HG03066 (cell line): ENCODE data around the gene TULP3.

Experiments
- ATAC-seq: cut with Tn5 transposase; IDR thresholded peaks from one replicate; pipeline ENCODE4 v1.9.1; 2021; ENCODE audit warnings: low read depth; ENCODE audit not compliant: unreplicated experiment

The TULP3 gene

DNA sequence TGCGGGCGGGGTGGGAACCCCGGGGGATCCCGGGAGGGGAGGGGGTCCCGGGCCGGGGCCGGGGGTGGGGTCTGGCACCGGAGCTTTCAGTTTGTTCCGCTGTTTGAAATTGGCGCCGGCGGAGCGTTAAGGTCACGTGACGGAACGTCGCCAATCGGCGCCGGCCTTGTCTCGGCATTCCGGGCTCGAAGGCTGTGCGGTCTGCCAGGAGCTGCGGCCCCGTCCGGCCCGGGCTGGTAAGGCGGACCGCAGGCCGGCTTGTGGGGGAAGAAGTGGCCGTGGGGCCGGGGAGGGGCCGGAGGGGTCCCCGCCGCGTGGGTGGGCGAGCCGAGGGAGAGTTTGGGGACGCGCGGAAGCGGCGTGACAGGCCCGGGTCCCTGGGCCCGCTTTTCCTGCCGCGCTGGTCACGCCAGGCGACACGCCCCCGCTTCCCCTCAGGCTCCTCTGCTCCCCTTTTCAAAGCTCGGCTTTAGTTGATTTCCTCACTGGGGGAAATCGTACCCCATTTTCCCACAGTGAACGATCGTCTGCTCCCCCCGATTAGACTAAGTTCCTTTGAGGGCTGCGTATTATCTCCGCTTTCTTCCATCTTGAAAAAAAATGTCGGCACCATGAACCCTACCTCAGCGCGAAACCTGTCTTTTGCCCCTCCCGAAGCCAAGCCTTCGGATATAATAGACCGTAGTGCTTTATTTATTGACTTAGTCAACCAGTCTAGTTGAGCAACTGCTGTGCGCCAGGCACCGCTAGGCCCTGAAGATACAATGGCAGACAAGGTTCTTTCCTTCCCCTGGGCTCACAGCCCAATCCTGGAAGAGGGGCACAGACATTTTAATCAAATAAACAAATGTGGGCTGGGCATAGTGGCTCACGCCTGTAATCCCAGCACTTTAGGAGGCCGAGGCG, 13.4 kb upstream of the TULP3 start, which contains the start of the genes FOXM1 and RHNO1:
TSS of gene FOXM1 (minus strand) at position 128 of the 906 bp plus-strand sequence. CDS start 2,696 bp downstream, outside the sequence.
TSS of gene RHNO1 (plus strand) at position 177 of the 906 bp plus-strand sequence. CDS start 8,144 bp downstream, outside the sequence.
- ATAC-seq, result peak; percentile 66

DNA sequence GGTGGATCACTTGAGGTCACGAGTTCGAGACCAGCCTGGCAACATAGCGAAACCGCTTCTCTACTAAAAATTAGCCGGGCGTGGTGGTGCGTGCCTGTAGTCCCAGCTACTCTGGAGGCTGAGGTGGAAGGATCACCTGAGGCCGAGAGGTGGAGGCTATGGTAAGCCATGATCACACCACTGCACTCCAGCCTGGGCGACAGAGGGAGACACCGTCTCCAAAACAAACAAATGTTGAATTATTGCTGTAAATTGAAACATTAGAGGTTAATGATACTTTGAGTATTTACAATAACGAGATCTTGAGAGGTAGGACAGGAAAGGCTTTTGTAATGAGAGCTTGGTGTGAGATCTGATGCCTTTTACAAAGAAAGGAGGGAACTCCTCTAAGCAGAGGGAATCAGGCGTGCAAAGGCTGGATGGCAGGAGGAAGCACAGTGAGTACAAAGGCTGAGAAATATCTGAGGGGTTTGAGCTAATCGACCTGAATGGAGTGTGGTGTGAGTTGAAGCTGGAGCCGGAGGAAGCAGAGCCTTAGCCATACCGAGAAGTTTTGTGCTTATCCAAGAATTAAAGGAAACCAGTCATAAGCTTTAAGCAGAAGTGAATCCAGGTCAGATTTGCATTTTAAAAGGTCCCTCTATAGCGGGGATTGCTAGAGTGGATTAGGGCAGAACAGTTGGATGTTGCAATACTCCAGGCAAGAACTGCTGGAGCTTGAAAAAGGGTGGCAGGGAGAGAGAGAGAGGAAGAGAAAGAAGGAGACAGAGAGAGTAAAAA, 12.5 kb upstream of the TULP3 start:
- peak; percentile 11 for ATAC-seq

DNA sequence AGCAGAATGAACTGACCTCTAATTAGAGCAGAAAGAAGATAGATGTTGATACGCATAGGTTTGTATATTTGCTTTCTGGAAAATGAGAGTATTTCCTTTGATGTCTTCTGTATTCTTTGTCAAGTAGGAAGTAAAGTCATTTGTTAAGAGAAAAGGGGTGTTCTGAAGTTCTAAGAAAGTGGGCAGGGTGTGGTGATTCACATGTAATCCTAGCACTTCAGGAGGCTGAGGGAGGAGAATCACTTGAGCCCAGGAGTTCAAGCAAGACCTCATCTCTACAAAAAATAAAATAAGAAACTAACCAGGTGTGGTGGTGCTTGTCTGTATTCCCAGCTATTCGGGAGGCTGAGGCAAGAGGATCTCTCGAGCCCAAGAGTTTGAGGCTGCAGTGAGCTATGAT, 10.8 kb upstream of the TULP3 start:
- ATAC-seq, result no peak

- no peak for ATAC-seq
Observed at GRCh38 chr12:2884810-2885209, 5.9 kb upstream of the TULP3 start.

GRCh38 chr12:2886768-2887450, 3.8 kb upstream of the TULP3 start:
- ATAC-seq, result no peak

DNA sequence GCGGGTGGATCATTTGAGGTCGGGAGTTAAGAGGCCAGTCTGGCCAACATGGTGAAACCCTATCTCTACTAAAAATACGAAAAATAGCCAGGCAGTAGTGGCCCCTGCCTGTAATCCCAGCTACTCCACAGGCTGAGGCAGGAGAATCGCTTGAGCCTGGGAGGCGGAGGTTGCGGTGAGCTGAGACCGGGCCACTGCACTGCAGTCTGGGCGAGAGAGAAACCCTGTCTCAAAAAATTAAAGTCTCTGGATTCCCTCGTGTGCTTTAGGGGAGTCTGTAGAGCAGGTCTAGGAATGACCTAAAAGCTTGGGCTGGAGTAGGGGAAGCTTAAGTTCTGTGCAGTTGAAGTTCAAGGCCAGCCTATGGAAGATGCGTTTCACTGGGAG, 697 bp upstream of the TULP3 start:
- ATAC-seq, result no peak

DNA sequence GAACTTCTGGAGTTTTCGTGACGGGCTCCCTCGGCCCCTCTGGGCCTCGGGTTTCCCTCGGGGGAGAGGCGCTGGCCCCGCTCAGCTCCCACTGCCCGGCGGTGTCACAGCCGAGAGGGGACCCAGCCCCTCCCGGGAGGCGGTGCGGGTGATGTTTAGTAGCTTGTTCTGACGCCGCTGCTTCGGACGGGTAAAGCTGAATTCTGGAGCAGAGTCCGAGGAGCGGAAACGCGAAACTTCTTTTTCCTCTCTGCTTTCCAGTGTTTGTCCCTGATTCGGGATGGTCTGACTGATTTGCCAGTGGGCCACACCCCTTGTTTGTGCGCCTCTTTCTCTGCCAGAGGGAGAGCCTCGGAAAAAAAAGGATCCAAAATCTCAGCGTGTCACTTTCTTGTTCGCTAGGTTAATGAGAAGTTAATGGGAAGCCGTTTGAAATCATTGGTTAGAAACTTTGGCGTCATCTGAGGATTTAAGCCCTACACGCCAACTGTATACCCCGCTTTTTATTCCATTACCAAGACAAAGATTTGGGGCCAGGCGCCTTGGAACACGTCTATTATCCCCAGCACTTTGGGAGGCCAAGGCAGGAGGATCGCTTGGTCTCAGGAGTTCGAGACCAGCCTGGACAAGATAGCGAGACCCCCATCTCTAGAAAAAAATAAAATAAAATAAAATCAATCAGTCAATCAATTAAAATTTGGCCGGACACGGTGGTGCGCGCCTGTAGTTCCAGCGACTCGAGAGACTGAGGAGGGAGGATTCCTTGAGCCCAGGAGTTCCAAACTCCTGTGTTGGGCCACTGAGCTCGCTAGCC, 756 bp downstream of the TULP3 start:
- ATAC-seq, result no peak

- ATAC-seq, result no peak
Observed at GRCh38 chr12:2892246-2892645, 1.6 kb downstream of the TULP3 start.

DNA sequence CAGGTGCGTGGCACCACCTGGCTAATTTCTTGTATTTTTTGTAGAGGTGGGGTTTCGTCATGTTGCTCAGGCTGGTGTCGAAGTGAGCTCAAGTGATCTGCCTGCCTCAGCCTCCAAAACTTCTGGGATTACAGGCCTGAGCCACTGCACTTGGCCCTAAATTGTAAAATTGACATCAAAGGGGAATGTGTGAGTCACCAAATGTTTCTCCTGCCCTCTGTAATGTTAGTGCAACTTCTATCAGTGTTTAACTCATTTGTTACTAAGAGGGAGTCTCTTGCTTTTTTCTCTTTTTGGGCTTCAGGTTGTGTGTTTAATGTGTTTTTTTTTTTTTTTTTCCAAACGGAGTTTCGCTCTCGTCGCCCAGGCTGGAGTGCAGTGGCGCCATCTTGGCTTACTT, 2.3 kb downstream of the TULP3 start:
- ATAC-seq, result no peak

DNA sequence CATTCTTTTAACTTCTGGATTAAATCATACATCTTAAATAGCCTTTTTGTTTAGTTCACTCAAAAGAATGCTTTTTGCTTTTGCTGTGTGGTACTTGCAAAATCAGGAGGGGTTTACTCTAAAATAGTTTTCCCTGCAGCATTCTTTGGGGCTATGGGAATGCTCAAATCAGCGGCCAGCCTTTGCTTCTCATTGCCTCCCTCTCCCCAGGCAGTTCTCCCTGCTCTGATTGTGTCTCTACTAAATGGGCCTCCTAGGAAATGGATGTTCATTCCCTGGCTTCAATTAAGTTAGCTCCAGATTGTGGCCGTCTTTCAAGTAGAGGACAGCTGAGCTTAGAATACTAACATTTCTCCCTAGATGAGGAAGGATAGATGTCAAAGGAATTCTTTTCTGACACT, 4.4 kb downstream of the TULP3 start:
- no peak for ATAC-seq

DNA sequence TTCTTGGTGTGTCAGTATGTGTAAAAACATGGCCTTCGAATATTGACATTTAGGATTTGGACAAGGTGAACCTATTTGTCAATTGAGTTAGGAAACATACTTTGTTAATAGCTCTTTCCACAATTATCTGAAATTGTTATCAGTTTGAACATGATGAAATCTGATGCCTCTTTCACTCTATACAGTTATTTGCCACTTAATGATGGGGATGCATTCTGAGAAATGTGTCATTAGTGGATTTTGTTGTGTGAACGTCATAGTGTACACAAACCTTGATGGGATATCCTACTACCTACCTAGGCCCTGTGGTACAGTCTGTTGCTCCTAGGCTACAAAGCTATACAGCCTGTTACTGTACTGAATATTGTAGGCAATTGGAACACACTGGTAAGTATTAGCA, 4.8 kb downstream of the TULP3 start:
- ATAC-seq, result no peak

- no peak for ATAC-seq
Observed at GRCh38 chr12:2897418-2897817, 6.7 kb downstream of the TULP3 start.

DNA sequence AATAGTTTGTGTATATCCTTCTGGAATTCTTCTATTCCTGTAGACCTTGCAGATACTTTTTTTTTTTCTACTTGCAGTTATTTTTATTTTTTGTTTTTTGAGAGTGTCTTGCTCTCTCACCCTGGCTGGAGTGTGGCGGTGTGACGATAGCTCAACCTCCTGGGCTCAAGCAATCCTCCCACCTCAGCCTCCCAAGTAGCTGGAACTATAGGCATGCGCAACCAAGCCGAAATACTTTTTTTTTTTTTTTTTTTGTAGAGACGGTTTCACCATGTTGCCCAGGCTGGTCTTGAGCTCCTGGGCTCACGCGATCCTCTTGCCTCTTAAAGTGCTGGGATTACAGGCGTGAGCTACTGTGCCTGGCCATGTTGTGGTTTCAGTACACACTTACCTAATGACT, 10.0 kb downstream of the TULP3 start:
- no peak for ATAC-seq

- no peak for ATAC-seq
Observed at GRCh38 chr12:2902272-2902880, 11.7 kb downstream of the TULP3 start.

DNA sequence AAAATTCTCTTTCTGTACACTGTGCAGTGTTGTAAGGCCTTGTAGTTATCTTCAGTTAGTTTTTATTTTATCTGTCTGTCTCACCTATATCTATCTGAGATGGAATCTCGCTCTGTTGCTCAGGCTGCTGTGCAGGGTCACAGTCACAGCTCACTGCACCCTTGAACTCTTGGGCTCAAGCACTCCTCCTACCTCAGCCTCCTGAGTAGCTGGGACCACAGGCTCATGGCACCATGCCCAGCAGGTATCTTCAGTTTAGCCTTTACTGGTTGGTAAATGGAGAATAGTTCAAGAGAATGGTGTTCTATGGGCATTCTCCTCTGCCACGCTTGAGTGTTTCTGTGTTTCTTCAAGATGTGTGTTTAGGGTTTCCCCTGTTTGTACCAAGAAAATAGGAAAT, 13.6 kb downstream of the TULP3 start:
- no peak for ATAC-seq

GRCh38 chr12:2912216-2912575, 21.5 kb downstream of the TULP3 start:
- no peak for ATAC-seq

- no peak for ATAC-seq
Observed at GRCh38 chr12:2919249-2919648, 28.6 kb downstream of the TULP3 start.

GRCh38 chr12:2922329-2922728, 31.6 kb downstream of the TULP3 start:
- ATAC-seq, result no peak

GRCh38 chr12:2923057-2923456, 32.4 kb downstream of the TULP3 start:
- ATAC-seq, result no peak

DNA sequence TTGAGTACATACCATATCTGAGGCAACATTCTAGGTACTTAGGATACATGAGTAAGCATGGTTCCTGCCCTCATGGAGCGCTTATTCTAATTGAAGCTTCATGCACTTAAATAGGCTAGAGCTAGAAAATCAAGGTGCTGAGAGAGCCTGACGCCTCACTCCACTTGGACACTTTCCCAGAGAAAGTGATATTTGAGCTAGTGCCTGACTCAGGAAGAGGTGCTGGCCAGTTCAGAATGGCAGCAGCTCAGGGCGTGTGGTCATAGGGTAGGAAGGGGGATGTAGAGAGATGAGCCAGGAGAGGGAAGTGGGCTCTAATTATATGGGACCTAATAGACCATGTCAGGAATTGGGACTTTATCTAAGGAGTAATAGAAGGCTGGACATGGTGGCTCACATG, 33.3 kb downstream of the TULP3 start:
- no peak for ATAC-seq
